Fibroblast of villous mesenchyme (primary cell): Measurements from ENCODE around the gene TSSK6. TPM values are rescaled to one million over a fixed set of nuclear protein-coding genes. Genes with fewer than 3 reads are reported as not detected.

Experiments used
- DNase-seq: peaks from one replicate; pipeline ENCODE4 v3.0.0-alpha.2; 2010; ENCODE audit warnings: low read depth
- H3K4me3 ChIP-seq: 2 replicates; pipeline ENCODE4 v1.5.1; 2011; ENCODE audit warnings: low read depth, mild to moderate bottlenecking, low read length
- total RNA-seq: library from RNA; depleted of rRNA; stranded (reverse); fragments of >200 nt; gene quantifications from 2 replicates; pipeline ENCODE4 v1.2.3, GENCODE V29; 2012
- TF ChIP-seq, protein P1 (sequence below): IDR thresholded peaks from 2 replicates; pipeline ENCODE4 v1.5.1; 2012; ENCODE audit warnings: low read depth, mild to moderate bottlenecking, low read length; ENCODE audit not compliant: insufficient read depth

Gene TSSK6
- total RNA-seq, 1 donor: 1.3 TPM

DNA sequence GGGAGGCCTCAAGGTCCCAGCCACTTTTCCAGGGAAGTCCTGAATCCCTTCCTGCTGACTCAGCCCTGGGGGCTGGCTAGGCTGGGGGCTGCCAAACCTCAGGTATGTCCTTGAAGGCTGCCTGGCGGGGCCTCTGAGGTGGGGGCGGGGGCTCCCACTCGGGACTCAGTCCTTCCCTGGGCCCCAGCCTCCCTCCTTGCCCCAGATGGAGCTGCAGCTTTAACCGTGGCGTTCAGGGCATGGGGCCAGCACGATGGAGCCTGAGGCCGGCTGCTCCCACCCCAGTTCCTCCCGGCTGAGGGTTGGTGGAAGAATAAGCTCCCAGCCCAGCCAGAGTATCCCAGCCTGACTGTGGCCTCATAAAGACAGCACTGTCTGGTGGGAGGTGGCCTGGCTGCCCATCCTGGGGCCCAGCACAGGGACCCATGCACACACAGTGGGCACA, 35.2 kb upstream of the TSSK6 start:
- H3K4me3 ChIP-seq: no peak overlapping the region
- TF ChIP-seq, protein P1, sequence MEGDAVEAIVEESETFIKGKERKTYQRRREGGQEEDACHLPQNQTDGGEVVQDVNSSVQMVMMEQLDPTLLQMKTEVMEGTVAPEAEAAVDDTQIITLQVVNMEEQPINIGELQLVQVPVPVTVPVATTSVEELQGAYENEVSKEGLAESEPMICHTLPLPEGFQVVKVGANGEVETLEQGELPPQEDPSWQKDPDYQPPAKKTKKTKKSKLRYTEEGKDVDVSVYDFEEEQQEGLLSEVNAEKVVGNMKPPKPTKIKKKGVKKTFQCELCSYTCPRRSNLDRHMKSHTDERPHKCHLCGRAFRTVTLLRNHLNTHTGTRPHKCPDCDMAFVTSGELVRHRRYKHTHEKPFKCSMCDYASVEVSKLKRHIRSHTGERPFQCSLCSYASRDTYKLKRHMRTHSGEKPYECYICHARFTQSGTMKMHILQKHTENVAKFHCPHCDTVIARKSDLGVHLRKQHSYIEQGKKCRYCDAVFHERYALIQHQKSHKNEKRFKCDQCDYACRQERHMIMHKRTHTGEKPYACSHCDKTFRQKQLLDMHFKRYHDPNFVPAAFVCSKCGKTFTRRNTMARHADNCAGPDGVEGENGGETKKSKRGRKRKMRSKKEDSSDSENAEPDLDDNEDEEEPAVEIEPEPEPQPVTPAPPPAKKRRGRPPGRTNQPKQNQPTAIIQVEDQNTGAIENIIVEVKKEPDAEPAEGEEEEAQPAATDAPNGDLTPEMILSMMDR: no peak
- no peak for DNase-seq

DNA sequence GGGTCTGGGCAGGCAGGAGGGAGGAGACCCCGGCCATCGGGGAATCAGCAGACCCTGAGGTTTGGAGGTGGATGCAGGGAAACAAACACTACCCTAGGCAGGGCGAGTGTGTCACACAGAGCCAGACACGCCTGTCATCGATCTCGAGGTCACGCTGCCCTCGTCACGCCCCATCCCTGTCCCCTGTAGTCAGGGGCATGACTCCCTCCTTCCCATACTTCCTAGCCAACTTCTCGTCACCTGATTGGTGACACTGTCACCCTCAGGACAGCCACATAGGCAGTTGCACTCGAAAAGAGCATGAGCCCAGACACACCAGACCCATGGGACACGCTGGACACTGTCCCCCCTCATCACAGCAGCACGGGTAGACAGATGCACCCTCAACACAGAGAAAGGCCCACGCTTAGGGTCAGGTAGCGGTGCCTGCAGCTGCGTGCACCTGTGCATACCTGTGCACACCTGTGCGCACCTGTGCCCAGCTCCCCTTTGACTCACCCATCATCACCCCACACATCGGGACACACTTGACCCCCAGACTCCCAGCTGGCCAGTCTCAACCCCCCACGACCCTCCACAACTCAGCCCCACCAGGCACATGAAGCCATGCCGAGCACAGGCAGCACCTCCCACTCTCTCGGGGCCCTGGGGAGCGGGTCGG, 34.6 kb upstream of the TSSK6 start:
- no peak for DNase-seq
- TF ChIP-seq, protein P1: no peak
- no peak overlapping the region for H3K4me3 ChIP-seq

DNA sequence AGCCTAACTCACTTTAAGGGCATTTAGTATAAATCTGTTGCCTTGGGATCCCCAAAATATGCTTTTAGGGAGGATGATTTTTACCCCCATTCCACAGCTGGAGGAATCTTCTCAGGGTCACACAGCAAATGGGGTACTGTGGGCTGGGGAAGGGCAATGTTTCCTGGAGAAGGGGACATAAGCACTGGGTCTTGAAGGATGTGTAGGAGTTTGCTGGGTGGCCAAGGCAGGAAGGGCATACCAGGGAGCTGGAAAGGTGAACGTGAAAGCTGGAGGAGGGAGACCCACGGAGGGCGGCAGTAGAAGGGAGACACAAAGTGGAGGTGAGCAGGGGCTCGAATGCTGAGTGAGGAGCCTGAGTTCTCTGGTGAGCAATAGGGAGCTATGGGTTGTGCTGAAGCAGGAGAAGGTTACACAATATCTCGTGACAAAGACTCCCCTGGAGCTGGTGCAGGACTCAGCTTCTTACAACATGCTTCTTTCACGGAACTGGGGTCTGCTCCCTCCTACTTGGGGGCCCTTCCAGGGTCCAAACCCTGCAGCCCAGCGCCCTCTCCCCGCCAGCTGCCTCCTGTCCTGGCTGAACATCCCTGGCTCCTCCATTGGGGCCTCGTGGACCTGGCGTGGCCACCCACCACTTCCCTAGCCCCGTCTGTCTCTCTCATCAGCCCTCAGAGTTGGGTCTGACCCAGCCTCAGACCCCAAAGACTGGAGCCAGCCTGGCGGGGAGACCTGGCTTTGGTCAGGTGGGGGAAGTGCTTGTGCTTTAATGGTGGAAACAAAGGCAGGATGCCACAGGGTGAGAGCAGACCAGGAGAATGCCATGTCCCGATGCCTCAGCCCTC, 33.8 kb upstream of the TSSK6 start:
- H3K4me3 ChIP-seq: no peak overlapping the region
- no peak for DNase-seq
- TF ChIP-seq, protein P1: no peak

DNA sequence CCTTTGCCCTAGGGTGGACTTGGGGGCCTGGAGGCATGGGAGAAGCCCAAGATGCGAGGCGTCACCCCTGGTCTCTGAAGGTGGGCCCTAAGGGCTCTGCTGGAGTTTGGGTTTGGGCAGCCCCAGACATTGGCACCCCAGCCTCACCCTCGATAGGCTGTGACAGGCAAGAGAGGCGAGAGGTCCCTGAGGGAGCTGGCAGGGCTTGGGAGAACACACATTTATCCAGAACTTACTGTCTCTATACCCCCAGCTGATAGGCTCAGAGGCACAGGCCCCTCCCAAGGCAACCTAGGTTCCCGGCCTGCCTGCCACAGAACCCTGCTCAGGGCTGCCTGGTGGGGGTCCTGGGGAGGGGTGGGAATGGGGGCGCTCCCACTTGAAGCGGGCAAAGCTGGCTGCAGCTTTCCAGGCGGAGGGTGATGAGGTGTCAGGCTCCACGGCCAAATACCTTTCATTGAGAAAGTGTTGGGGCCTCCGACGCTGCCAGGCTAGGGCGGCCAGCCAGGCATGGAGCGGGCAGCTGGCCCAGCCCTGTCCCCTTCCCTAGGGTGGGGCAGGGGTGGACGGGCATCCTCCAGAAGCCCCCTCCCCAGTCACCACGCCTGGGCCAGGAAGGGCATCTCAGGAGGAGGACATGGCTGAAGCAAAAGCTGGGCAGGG, 32.5 kb upstream of the TSSK6 start:
- TF ChIP-seq, protein P1: no peak
- no peak for DNase-seq

DNA sequence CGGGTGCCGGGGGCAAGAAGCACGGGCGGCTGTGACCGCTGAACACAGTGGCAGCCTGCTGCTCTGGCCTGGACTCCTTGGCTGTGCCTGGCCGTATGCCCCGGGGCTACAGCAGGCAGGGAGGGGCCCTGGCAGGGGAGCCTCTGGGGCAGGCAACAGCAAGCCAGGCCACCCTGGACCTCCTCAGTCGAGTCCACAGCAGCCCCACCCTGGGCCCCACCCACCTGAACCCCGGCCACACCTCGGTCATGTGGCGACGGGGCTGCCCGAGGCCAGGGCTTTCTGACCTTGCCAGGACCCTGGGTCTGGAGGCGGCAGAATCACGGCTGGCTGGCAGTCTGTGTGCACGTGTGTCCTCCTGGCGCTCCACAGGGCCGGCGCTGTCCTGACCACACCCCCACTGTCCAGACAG, 31.4 kb upstream of the TSSK6 start:
- H3K4me3 ChIP-seq: no peak overlapping the region
- no peak for DNase-seq
- TF ChIP-seq, protein P1: no peak

More for the DNA sequence above, 32.5 kb upstream of the TSSK6 start:
- H3K4me3 ChIP-seq: no peak overlapping the region

DNA sequence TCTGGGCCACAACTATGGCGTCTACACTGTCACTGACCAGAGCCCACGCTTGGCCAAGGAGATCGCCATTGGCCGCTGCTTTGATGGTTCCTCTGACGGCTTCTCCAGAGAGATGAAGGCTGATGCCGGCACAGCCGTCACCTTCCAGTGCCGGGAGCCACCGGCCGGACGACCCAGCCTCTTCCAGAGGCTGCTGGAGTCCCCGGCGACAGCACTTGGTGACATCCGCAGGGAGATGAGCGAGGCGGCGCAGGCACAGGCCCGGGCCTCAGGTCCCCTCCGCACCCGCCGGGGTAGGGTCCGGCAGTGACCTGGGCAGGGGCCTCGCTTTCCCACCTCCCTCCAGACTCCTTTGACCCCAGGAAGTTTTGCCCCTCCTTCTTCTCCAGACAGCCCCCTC, 30.4 kb upstream of the TSSK6 start:
- no peak for DNase-seq
- H3K4me3 ChIP-seq: no peak overlapping the region
- TF ChIP-seq, protein P1: no peak
